ENCODE measurements around the gene SRRM4.

DNA sequence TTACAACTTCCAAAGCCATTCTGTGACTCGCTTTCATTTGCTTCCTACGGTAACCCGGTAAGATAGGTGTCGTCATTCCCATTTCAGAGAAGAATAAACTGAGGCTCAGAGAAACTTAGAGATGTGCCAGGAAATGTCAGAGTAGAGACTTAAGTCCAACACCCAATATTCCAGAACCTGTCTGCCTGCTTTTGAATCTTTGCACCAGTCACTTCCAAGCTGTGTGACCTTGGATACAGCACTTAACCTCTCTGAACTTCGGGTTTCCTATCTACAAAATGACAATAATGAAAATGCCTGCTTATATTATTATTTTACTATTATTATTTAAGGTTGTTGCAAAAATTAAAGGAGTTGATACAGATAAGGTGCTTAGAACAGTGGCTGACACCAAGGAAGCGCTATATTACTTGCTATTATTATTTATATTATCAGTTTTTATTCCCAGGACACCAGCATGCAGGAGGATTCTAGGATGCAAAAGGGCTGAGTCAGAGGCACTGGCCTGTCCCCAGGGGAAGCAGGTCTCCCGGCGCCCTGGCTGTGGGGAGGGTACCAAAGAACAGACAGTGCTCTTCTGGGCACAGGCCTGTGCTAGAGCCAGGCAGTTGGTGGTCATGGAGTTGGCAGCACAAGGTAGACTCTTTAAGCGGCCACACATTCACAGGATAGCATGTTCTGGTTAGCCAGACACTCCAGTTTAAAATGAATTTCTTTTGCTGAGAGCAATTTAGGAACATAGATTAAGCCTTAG is 202.8 kb downstream of the SRRM4 start:
- TF ChIP-seq, protein P1, sequence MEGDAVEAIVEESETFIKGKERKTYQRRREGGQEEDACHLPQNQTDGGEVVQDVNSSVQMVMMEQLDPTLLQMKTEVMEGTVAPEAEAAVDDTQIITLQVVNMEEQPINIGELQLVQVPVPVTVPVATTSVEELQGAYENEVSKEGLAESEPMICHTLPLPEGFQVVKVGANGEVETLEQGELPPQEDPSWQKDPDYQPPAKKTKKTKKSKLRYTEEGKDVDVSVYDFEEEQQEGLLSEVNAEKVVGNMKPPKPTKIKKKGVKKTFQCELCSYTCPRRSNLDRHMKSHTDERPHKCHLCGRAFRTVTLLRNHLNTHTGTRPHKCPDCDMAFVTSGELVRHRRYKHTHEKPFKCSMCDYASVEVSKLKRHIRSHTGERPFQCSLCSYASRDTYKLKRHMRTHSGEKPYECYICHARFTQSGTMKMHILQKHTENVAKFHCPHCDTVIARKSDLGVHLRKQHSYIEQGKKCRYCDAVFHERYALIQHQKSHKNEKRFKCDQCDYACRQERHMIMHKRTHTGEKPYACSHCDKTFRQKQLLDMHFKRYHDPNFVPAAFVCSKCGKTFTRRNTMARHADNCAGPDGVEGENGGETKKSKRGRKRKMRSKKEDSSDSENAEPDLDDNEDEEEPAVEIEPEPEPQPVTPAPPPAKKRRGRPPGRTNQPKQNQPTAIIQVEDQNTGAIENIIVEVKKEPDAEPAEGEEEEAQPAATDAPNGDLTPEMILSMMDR (IDR thresholded peaks at IDR 0.05) = no peak
- no peak for TF ChIP-seq POLR2A (IDR thresholded peaks at IDR 0.05)
